ENCODE measurements around the gene CHAT. TPM values are rescaled to one million over a fixed set of nuclear protein-coding genes. Genes with fewer than 3 reads are reported as not detected.
"Not testable (repeated sequence)": the region's sequence is repeated elsewhere in the genome, so short reads cannot be mapped to it uniquely, and the experiment has no call there.

CHAT gene
- total RNA-seq, 1 donor from 2014 or later = not detected

DNA sequence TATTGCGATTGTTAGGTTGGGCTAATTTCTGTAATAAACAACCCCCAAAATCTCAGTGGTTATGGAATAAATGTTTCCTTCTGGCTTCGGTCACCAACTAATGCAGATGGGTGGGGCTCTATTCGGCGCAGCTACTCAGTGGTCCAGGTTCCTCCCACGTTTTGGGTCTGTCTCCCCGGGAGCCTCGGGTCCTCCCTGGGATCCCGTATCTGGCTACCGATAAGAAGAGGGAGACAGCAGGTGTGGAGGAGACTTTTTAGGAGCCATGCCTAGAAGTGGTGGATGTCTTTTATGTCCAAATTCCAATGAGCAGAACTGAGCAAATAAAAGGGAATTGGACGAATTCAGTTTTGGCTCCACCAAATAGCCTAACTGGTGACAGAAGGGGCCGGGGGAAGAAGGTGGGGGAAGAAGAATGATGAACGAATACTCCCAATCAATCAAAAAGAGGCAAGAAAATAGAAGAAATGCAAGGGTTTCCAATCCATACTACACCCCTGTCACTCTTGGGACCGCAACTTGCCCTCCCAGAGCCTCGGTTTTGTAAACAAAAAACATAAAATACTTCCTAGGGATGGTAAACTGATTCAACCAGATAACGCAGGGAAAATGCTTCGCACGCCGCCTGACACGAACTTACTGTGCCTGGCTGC lies 65.1 kb downstream of the CHAT start:
- intact Hi-C loops (cut with micrococcal nuclease) = no loop called here
- H3K36me3 ChIP-seq = no peaks in the 10 kb centered on the region
- DNase-seq = no peak
- TF ChIP-seq, protein P1, sequence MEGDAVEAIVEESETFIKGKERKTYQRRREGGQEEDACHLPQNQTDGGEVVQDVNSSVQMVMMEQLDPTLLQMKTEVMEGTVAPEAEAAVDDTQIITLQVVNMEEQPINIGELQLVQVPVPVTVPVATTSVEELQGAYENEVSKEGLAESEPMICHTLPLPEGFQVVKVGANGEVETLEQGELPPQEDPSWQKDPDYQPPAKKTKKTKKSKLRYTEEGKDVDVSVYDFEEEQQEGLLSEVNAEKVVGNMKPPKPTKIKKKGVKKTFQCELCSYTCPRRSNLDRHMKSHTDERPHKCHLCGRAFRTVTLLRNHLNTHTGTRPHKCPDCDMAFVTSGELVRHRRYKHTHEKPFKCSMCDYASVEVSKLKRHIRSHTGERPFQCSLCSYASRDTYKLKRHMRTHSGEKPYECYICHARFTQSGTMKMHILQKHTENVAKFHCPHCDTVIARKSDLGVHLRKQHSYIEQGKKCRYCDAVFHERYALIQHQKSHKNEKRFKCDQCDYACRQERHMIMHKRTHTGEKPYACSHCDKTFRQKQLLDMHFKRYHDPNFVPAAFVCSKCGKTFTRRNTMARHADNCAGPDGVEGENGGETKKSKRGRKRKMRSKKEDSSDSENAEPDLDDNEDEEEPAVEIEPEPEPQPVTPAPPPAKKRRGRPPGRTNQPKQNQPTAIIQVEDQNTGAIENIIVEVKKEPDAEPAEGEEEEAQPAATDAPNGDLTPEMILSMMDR (IDR thresholded peaks at IDR 0.05; ENCODE audit: borderline replicate concordance) = no peak
- peaks cover 58% of the 10 kb centered on the region for H3K27me3 ChIP-seq (ENCODE audit: low read depth)
- peaks cover 8% of the 10 kb centered on the region for H3K4me1 ChIP-seq
- H3K27ac ChIP-seq (replicated peaks) = no peak overlapping the region
- H3K4me3 ChIP-seq = peak overlapping the region; percentile 34
- H3K9me3 ChIP-seq (replicated peaks) = peaks cover 23% of the 10 kb centered on the region

DNA sequence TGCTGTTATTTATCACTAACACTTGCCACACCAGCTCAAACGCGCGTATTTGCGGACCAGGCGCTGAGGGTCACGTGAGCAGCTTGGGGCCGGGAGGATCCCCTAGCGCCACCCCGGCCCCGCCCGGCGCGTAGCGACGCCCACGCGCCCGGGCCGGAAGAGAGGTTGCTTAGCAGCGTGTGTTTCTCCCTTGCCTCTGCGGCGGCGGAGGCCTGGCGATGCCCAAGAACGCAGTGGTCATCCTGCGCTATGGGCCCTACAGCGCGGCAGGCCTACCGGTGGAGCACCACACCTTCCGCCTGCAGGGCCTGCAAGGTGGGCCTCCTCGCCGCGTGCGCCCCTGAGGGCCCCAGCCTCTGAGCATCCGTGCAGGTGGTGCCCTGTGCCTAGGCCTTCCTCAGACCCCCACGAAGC lies 65.7 kb downstream of the CHAT start, which contains the start of gene C10orf53:
TSS of gene C10orf53 (plus strand) at position 172 of the 414 bp plus-strand sequence. CDS start at position 219, 47 bp downstream.
- TF ChIP-seq, protein P1 (IDR thresholded peaks at IDR 0.05; ENCODE audit: borderline replicate concordance) = no peak
- H3K36me3 ChIP-seq = no peaks in the 10 kb centered on the region
- H3K27me3 ChIP-seq (ENCODE audit: low read depth) = peaks cover 53% of the 10 kb centered on the region
- intact Hi-C loops (cut with micrococcal nuclease) = no loop called here
- no peak within 1 kb of the TSS for H3K27ac ChIP-seq (replicated peaks)
- H3K9me3 ChIP-seq (replicated peaks) = peaks cover 23% of the 10 kb centered on the region
- peak within 1 kb of the TSS; percentile 34 for H3K4me3 ChIP-seq
- H3K4me1 ChIP-seq = peaks cover 8% of the 10 kb centered on the region
- peak; percentile 25 for DNase-seq

DNA sequence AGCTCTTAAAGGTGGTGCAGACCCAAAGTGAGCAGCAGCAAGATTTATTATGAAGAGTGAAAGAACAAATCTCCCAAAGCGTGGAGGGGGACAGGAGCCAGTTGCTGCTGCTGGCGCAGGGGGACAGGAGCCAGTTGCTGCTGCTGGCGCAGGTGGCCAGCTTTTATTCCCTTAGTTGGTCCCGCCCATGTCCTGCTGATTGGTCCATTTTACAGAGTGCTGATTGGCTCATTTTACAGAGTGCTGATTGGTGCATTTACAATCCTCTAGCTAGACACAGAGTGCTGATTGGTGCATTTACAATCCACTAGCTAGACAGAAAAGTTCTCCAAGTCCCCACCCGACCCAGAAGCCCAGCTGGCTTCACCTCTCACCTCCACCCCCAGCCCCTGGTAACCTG lies 68.6 kb downstream of the CHAT start:
- H3K27ac ChIP-seq (replicated peaks); H3K4me3 ChIP-seq; DNase-seq; H3K36me3 ChIP-seq; H3K4me1 ChIP-seq; intact Hi-C loops (cut with micrococcal nuclease): not testable (repeated sequence)
- Histone ChIP-seq H3K27me3 (ENCODE audit: low read depth) (peaks cover 44% of the 10 kb centered on the region), H3K9me3 (replicated peaks) (peaks cover 31% of the 10 kb centered on the region)

DNA sequence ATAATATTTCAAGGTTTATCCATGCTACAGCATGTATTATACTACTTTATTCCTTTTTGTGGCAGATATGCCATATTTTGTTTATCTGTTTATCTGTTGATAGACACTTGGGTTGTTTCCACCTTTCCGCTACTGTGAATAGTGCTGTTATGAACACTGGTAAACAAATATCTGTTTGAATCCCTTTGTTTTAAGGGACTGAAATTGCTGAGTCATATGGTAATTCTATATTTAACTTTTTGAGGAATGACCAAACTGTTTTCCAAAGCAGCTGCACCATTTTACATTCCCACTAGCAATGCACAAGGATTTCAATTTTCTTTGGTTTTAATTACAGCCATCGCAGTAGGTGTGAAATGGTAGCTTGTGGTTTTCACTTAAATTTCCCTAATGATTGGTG lies 69.0 kb downstream of the CHAT start:
- H3K27me3 ChIP-seq (ENCODE audit: low read depth) = peaks cover 44% of the 10 kb centered on the region

DNA sequence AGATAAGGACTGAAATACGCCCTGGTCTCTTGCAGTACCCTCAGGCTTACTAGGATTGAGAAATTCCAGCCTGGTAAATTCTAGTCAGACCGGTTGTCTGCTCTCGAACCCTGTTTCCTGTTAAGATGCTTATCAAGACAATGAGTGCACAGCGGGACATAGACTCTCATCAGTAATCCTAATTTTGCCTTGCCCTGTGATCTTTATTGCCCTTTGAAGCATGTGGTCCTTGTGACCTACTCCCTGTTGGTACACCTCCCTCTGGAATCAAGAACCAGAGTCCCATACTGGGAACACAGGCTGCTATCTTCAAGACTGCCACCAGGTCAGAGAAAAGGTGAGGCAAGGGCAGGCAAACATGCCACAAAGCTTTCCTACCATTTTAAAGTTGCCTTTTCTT lies 72.8 kb downstream of the CHAT start:
- no peaks in the 10 kb centered on the region for H3K36me3 ChIP-seq
- H3K27me3 ChIP-seq (ENCODE audit: low read depth) = peaks cover 51% of the 10 kb centered on the region
- no peak for DNase-seq
- H3K9me3 ChIP-seq (replicated peaks) = peaks cover 18% of the 10 kb centered on the region
- TF ChIP-seq, protein P1 (IDR thresholded peaks at IDR 0.05; ENCODE audit: borderline replicate concordance) = no peak
- H3K4me1 ChIP-seq = no peaks in the 10 kb centered on the region
- no peak overlapping the region for H3K27ac ChIP-seq (replicated peaks)
- H3K4me3 ChIP-seq = no peak overlapping the region
- intact Hi-C loops (cut with micrococcal nuclease) = no loop called here

More for the DNA sequence above, 69.0 kb downstream of the CHAT start:
- H3K4me3 ChIP-seq = no peak overlapping the region
- TF ChIP-seq, protein P1 (IDR thresholded peaks at IDR 0.05; ENCODE audit: borderline replicate concordance) = no peak
- H3K27ac ChIP-seq (replicated peaks) = no peak overlapping the region
- H3K9me3 ChIP-seq (replicated peaks) = peaks cover 27% of the 10 kb centered on the region
- intact Hi-C loops (cut with micrococcal nuclease) = no loop called here
- no peaks in the 10 kb centered on the region for H3K36me3 ChIP-seq
- H3K4me1 ChIP-seq = peaks cover 8% of the 10 kb centered on the region
- no peak for DNase-seq

DNA sequence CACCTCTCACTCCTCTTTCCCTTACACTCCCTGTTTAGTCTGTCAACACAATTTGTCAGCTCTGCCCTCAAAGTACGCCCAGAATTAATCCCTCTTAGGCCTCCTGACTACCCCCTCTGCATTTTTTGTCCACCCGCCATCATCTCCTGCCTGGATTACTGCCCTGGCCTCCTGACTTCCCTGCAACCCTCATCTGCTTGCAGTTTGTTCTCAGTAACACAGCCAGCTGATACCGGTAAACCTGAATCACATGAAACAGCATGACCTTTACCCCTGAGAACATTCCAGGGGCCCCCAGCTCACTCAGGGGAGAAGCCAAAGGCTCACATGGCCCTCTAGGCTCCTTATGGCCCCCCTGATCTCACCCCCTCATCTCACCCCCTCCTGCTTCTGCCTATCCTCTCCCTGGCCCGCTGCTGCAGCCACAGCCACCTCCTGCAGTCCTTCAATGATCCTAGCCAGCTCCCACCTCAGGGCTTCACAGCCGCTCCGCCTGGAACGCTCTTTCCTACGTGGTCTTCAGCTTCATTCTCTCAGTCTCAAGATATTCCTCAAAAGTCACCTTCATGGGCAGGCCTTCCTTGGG lies 74.5 kb downstream of the CHAT start:
- Histone ChIP-seq H3K4me1 (no peaks in the 10 kb centered on the region), H3K36me3 (no peaks in the 10 kb centered on the region), H3K27me3 (ENCODE audit: low read depth) (peaks cover 68% of the 10 kb centered on the region), H3K9me3 (replicated peaks) (peaks cover 9% of the 10 kb centered on the region), H3K27ac (replicated peaks) (no peak overlapping the region), H3K4me3 (no peak overlapping the region)
- no peak for DNase-seq
- intact Hi-C loops (cut with micrococcal nuclease) = no loop called here
- TF ChIP-seq, protein P1 (IDR thresholded peaks at IDR 0.05; ENCODE audit: borderline replicate concordance) = no peak

All from left ventricle myocardium inferior (tissue), 1 donor.